Lower leg skin (tissue), 4 donors: ENCODE measurements around the gene MPZL2. TPM values are rescaled to one million over a fixed set of nuclear protein-coding genes. Genes with fewer than 3 reads are reported as not detected.

Source experiments
- DNase-seq, 2 donors: peaks; one replicate each; pipeline ENCODE4 v3.0.0-alpha.2; 2019; ENCODE audit warnings: low spot score in 2 of 2
- H3K4me3 ChIP-seq: fragments of 200-600 bp; sonication (generic); 2 replicates; pipeline ENCODE4 v1.5.1; 2017; ENCODE audit warnings: mild to moderate bottlenecking, low read depth; ENCODE audit not compliant: poor library complexity, severe bottlenecking
- POLR2A ChIP-seq, 2 donors: fragments of 450-650 bp; IDR thresholded peaks; one replicate each; pipeline ENCODE4 v1.6.1; 2016 to 2017; ENCODE audit warnings: antibody characterized with exemption in 2 of 2, mild to moderate bottlenecking in 1 of 2, moderate library complexity in 1 of 2
- whole genome bisulfite sequencing, 2 donors: methylation state at CpG; one replicate each; pipeline ENCODE4 v1.1.5; 2018; 5-methylcytosine and 5-hydroxymethylcytosine counted together
- intact Hi-C: fragments of 100-400 bp; cut with DNase I; formaldehyde crosslinking; loops from one replicate; pipeline ENCODE4 v1.15.0; 2023; ENCODE audit warnings: low total_unique reads
- total RNA-seq, 4 donors: library from RNA; depleted of rRNA; stranded (reverse); fragments of >200 nt; gene quantifications; one replicate each; pipeline ENCODE4 v1.1.0, GENCODE V29; 2016
- TF ChIP-seq, protein P1 (sequence below), 3 donors: fragments of 450-650 bp; IDR thresholded peaks; one replicate each; pipeline ENCODE4 v1.5.1; 2016; ENCODE audit warnings: antibody characterized with exemption in 3 of 3, mild to moderate bottlenecking in 3 of 3, moderate library complexity in 2 of 3

The MPZL2 gene
- total RNA-seq, 4 donors from 2014 or later, result 46.0 to 59.9 (median 53.5) TPM

- no peak for DNase-seq
- 78 to 82% methylated on average over 5 of the region's 5 CpGs for WGBS, 2 donors
- intact Hi-C loops, result no loop called here
- TF ChIP-seq, protein P1, sequence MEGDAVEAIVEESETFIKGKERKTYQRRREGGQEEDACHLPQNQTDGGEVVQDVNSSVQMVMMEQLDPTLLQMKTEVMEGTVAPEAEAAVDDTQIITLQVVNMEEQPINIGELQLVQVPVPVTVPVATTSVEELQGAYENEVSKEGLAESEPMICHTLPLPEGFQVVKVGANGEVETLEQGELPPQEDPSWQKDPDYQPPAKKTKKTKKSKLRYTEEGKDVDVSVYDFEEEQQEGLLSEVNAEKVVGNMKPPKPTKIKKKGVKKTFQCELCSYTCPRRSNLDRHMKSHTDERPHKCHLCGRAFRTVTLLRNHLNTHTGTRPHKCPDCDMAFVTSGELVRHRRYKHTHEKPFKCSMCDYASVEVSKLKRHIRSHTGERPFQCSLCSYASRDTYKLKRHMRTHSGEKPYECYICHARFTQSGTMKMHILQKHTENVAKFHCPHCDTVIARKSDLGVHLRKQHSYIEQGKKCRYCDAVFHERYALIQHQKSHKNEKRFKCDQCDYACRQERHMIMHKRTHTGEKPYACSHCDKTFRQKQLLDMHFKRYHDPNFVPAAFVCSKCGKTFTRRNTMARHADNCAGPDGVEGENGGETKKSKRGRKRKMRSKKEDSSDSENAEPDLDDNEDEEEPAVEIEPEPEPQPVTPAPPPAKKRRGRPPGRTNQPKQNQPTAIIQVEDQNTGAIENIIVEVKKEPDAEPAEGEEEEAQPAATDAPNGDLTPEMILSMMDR (IDR thresholded peaks at IDR 0.05), result no peak
- no peak for TF ChIP-seq POLR2A (IDR thresholded peaks at IDR 0.05)
- no peak overlapping the region for H3K4me3 ChIP-seq
Measured at GRCh38 chr11:118233377-118233776, 30.7 kb downstream of the MPZL2 start.

DNA sequence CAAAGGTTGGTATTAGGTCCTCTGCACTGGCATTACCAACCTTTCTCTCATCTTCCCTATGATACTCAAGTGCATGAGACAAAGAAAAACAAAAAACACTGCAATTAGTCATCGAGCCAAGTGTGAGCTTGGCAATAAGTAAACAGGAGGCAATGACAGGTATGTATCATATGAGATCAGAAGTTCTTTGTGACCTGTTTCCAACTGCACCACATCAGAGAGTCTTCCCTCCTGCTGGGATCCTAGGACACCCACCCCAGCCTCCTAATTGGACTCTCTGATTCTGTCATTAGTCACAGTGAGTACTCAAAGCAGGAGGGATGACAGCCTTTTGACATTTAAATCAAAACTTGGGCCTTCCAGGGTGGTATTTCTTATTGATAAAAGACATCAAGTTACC is 31.4 kb downstream of the MPZL2 start:
- no peak for DNase-seq
- no peak overlapping the region for H3K4me3 ChIP-seq
- WGBS, 2 donors, result 75 to 84% methylated on average over 1 of the region's 1 CpG
- intact Hi-C loops, result no loop called here
- no peak for TF ChIP-seq POLR2A (IDR thresholded peaks at IDR 0.05)
- TF ChIP-seq, protein P1 (IDR thresholded peaks at IDR 0.05), result no peak

GRCh38 chr11:118231461-118231860 is 32.6 kb downstream of the MPZL2 start:
- intact Hi-C loops, result no loop called here
- no peak overlapping the region for H3K4me3 ChIP-seq
- TF ChIP-seq, protein P1 (IDR thresholded peaks at IDR 0.05), result no peak
- TF ChIP-seq POLR2A (IDR thresholded peaks at IDR 0.05), result no peak
- no peak for DNase-seq

GRCh38 chr11:118230088-118230487 is 34.0 kb downstream of the MPZL2 start:
- intact Hi-C loops, result no loop called here
- no peak for DNase-seq
- no peak overlapping the region for H3K4me3 ChIP-seq
- 87 to 91% methylated on average over 3 of the region's 3 CpGs for WGBS, 2 donors
- TF ChIP-seq, protein P1 (IDR thresholded peaks at IDR 0.05), result no peak
- no peak for TF ChIP-seq POLR2A (IDR thresholded peaks at IDR 0.05)

- DNase-seq, result no peak
- intact Hi-C loops, result no loop called here
- WGBS, 2 donors, result 74 to 82% methylated on average over 5 of the region's 5 CpGs
- TF ChIP-seq POLR2A (IDR thresholded peaks at IDR 0.05), result no peak
- TF ChIP-seq, protein P1 (IDR thresholded peaks at IDR 0.05), result no peak
- H3K4me3 ChIP-seq, result no peak overlapping the region
Measured at GRCh38 chr11:118229274-118229847, 34.7 kb downstream of the MPZL2 start.
